GM12874 (cell line): Measurements from ENCODE around the gene FAT1.

Experiments used
- CTCF ChIP-seq: IDR thresholded peaks from 2 replicates; pipeline ENCODE4 v1.5.1; 2011; ENCODE audit warnings: low read depth, mild to moderate bottlenecking, control low read depth, low read length, moderate library complexity; ENCODE audit not compliant: insufficient read depth

Gene FAT1

GRCh38 chr4:186557061-186557460 is 166.6 kb downstream of the FAT1 start:
- no peak for TF ChIP-seq CTCF

- no peak for TF ChIP-seq CTCF
Observed at GRCh38 chr4:186554914-186555827, 168.5 kb downstream of the FAT1 start, which contains the start of gene MTNR1A. TSS of gene MTNR1A (minus strand) at chr4:186555567. CDS start at chr4:186555365, 202 bp downstream.

- no peak for TF ChIP-seq CTCF
Observed at GRCh38 chr4:186554539-186554913, 169.1 kb downstream of the FAT1 start.

GRCh38 chr4:186553717-186554116 is 169.9 kb downstream of the FAT1 start:
- no peak for TF ChIP-seq CTCF

- no peak for TF ChIP-seq CTCF
Observed at GRCh38 chr4:186551849-186552248, 171.8 kb downstream of the FAT1 start.

GRCh38 chr4:186545436-186545835 is 178.2 kb downstream of the FAT1 start:
- TF ChIP-seq CTCF, result no peak

- TF ChIP-seq CTCF, result no peak
Observed at GRCh38 chr4:186543206-186543605, 180.4 kb downstream of the FAT1 start.
